Measurements from ENCODE around the gene SLC9A8.
"Not testable (repeated sequence)": the region's sequence is repeated elsewhere in the genome, so short reads cannot be mapped to it uniquely, and the experiment has no call there.

Gene SLC9A8

DNA sequence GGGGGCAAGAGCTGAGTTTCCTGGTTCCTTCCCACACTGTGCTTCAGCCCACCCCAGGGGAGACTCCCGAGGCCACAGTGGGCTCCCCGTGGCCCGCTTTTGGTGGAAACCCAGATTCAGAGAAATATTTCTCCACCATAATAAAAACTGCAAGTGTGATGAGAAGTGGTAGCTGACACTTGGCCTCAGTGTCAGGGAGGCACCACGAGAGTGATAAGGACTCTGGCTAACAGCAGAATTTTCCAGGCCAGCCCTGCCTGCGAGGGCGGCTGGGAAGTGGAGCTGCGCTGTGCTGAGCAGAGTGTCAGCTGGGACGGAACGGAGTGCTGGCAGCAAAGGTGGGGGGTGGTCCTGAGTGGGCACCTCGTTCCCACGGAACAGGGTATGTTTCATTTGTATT, 80.2 kb downstream of the SLC9A8 start:
- Mint-ChIP-seq H3K36me3 (ENCODE audit: low read depth) (peaks cover 10% of the 10 kb centered on the region), H3K27ac (peak overlapping the region; percentile 99), H3K4me3 (peak overlapping the region; percentile 73)

DNA sequence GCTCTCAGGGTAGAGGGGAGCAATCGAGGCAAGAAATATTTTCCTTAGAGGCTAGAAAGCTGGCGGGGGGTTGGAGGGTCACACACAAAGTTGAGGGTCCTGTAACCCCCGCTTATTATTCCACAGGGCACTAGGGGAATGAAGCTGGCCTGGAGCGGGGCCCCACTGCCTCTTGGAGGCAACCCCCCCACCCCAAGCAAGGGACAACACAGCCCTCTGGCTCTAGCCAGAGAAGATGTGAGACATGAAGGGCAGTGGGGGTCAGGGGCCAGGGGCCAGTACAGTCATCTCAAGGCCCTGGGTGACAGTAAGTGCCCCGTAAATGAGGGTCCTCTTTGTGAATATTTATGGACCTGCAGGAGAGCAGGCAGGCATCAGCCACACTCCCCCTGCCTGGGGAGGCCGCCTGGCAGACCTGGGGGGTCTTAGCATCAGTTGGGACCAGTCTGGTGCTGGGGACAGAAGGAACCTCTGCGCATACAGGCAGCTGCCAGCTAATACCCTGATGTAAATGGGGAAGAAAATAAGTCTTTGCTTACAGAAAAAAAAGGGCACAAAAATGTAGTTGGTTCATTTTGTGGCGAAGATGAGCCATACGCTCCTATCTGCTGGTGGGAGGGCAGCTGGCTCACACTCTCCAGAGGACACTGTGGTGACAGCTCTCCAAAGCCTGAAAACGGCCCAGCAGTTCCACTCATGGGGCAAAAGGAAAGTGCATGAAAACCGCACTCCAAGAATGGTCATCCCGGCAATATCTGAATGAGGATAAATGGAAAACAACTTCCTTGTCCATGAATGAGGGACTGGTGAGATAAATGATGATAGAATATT, 80.8 kb downstream of the SLC9A8 start:
- H3K36me3 Mint-ChIP-seq (ENCODE audit: low read depth) = peaks cover 7% of the 10 kb centered on the region
- peaks cover 39% of the 10 kb centered on the region for H3K4me1 Mint-ChIP-seq (ENCODE audit: low read depth)
- peak overlapping the region; percentile 73 for H3K4me3 Mint-ChIP-seq

More for the DNA sequence above, 80.2 kb downstream of the SLC9A8 start:
- Mint-ChIP-seq H3K4me1 (ENCODE audit: low read depth) (peaks cover 41% of the 10 kb centered on the region), H3K9me3 (no peaks in the 10 kb centered on the region), H3K27me3 (no peaks in the 10 kb centered on the region)

DNA sequence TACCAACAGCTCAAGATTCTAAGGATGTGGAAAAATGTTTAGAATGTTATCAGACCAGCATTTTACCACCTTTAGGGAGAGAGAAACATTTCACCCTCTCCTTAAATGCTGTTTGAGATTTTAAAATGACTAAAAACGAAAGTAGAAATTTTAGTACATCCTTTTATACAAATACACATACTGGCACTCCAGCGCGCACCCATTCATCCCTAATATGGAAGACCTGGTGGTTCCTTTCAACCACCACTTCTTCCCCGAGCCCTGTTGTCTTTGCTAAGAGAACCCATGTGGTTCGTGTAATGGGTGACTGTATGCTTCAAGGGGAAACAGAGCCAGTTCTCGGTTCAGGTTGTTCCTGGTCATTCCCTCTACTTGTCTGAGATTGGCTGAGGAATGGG, 81.4 kb downstream of the SLC9A8 start:
- no peaks in the 10 kb centered on the region for H3K9me3 Mint-ChIP-seq
- peaks cover 35% of the 10 kb centered on the region for H3K4me1 Mint-ChIP-seq (ENCODE audit: low read depth)
- H3K4me3 Mint-ChIP-seq = peak overlapping the region; percentile 73
- no peaks in the 10 kb centered on the region for H3K27me3 Mint-ChIP-seq
- H3K27ac Mint-ChIP-seq = peak overlapping the region; percentile 99
- H3K36me3 Mint-ChIP-seq (ENCODE audit: low read depth) = peaks cover 4% of the 10 kb centered on the region

More for the DNA sequence above, 80.8 kb downstream of the SLC9A8 start:
- Mint-ChIP-seq H3K27ac (peak overlapping the region; percentile 99), H3K27me3 (no peaks in the 10 kb centered on the region), H3K9me3 (no peaks in the 10 kb centered on the region)

DNA sequence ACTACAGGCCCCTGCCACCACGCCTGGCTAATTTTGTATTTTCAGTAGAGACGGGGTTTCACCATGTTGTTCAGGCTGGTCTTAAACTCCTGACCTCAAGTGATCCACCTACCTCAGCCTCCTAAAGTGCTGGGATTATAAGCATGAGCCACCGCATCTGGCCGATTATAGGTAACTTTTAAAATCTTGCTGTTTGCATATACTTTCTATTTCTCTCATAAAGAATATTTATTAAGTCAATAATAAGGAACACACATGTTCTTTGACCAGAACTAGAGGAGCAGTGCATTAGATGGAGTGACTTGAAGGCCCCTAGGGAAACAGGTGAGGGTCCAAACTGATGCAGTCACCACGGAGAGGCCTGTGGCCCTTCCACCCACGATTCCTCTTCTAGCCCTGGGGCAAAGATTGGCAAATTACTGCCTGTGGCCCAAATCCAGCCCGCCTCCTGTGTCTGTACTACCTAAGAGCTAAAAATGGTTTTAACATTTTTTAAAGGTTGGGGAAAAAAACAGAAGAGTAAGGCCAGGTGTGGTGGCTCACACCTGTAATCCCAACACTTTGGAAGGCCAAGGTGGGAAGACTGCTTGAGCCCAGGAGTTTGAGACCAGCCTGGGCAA, 83.0 kb downstream of the SLC9A8 start:
- H3K36me3 Mint-ChIP-seq (ENCODE audit: low read depth); H3K9me3 Mint-ChIP-seq; H3K27ac Mint-ChIP-seq; H3K4me3 Mint-ChIP-seq; H3K27me3 Mint-ChIP-seq: not testable (repeated sequence)
- H3K4me1 Mint-ChIP-seq (ENCODE audit: low read depth) = peaks cover 35% of the 10 kb centered on the region

DNA sequence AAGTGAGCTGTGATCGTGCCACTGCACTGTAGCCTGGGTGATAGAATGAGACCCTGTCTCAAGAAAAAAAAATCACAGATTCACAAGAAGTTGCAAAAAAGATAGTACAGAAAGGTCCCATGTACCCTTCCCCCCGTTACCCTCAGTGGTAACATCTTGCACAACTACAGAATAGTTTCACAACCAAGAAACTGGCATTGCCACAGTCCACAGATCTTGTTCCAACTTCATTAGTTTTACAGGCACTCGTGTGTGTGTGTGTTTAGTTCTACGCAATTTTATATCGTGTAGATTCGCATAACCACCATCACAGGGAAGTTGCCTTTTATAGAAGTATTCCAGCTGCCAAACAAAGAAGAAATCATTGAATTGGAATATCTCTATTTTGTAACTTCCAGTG, 83.6 kb downstream of the SLC9A8 start:
- Mint-ChIP-seq H3K9me3 (no peaks in the 10 kb centered on the region), H3K27ac (no peak overlapping the region), H3K4me3 (no peak overlapping the region), H3K36me3 (ENCODE audit: low read depth) (no peaks in the 10 kb centered on the region), H3K27me3 (no peaks in the 10 kb centered on the region), H3K4me1 (ENCODE audit: low read depth) (peaks cover 35% of the 10 kb centered on the region)

DNA sequence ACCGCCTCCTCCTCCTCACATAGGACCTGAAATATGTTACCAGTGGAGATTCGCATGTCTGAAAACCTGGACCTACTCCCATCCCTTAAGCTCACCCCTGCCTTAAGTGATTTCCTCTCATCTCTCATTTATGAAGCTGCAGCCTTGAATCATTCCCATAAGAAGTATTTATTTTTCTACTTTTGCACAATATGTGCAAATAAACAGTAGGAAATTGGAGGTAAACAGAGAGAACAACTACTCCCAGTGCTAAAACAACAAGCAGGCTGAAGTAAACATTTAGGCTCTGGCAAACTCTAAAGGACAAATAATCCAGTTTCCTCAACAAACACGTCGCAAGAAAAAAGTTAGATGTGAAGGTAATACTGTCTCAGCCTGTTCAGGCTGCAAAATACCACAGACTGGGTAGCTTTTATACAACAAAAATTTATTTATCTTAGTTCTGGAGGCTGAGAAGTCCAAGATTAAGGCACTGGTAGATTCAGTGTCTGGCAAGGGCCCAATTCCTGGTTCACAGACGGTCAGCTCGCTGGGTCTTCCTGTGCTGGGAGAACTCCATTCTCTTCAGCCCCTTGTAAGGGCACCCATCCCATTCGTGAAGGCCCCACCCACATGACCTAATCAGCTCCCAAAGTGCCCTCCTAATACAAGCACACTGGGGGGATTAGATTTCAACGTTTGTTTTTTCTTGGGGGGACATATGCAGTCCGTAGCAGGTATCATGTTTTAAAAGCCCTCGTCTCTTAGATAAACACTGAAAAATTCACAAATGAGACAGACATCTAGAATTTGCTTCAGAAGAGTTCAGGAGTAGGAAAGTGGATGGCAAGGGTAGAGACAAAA, 87.1 kb downstream of the SLC9A8 start:
- peaks cover 18% of the 10 kb centered on the region for H3K36me3 Mint-ChIP-seq (ENCODE audit: low read depth)
- no peak overlapping the region for H3K4me3 Mint-ChIP-seq
- H3K27me3 Mint-ChIP-seq = no peaks in the 10 kb centered on the region
- no peaks in the 10 kb centered on the region for H3K9me3 Mint-ChIP-seq
- H3K27ac Mint-ChIP-seq = no peak overlapping the region
- H3K4me1 Mint-ChIP-seq (ENCODE audit: low read depth) = peaks cover 4% of the 10 kb centered on the region

DNA sequence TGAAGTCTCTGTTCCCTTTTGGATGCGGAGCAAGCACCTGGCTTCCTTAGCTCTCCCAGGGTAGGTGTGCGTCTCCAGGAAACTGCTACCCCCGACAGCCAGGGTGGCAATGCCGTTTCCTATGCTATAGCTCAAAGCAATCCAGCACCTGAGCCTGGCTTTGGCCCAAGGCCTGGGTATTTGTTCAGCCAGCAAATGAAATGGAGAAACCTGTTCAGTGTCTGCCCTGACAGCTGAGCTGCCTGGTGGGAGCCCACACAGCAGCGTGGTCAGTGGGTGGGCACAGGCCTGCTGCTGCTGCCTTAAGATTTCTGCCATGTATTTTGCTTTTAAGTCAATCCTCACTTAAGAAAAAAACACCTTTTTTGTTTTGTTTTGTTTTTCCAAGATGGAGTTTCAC, 89.0 kb downstream of the SLC9A8 start:
- H3K4me1 Mint-ChIP-seq (ENCODE audit: low read depth) = no peaks in the 10 kb centered on the region
- peaks cover 33% of the 10 kb centered on the region for H3K36me3 Mint-ChIP-seq (ENCODE audit: low read depth)
- H3K27me3 Mint-ChIP-seq = no peaks in the 10 kb centered on the region
- H3K4me3 Mint-ChIP-seq = no peak overlapping the region
- no peak overlapping the region for H3K27ac Mint-ChIP-seq
- no peaks in the 10 kb centered on the region for H3K9me3 Mint-ChIP-seq

DNA sequence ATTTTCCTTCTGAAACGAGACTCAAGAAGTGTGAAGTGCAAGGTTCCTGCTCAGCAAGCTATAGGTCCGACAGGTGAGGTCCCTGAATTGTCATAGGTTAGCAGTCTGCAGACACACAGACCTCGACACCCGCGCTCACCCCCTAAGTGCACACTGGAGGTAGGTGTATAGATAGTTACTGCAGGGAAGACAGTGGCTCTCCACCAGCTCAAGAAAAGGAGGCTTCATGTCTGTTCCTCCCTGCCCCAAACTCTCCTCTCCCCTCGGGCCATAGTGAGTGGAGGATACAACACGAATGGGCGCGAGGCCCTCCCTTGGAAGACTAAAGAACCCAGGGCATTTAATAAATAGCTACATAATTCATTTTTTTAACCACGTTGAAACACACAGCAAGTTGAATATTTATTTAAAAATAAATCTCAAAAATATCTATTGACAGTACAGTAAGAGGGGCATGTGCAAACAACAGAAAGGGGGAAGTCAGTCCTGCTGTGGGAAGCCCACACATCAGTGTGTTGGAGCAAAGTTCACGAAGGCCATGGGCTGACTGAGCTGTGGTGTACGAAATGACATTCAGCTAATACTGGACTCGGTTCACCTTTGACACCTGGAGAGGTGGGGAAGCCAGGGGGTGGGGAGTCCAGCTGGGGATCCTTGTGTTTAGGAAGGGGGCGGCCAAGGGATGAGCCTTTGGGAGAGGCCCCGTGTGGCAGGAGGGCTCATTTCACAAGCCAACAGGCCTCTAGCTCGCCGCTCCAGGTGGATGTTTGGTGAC, 92.0 kb downstream of the SLC9A8 start:
- Mint-ChIP-seq H3K4me3 (no peak overlapping the region), H3K9me3 (no peaks in the 10 kb centered on the region), H3K27me3 (no peaks in the 10 kb centered on the region), H3K36me3 (ENCODE audit: low read depth) (peaks cover 49% of the 10 kb centered on the region), H3K4me1 (ENCODE audit: low read depth) (no peaks in the 10 kb centered on the region), H3K27ac (no peak overlapping the region)

GRCh38 chr20:49905415-49906091, 92.9 kb downstream of the SLC9A8 start:
- Mint-ChIP-seq H3K4me3 (no peak overlapping the region), H3K36me3 (ENCODE audit: low read depth) (peaks cover 51% of the 10 kb centered on the region), H3K27ac (no peak overlapping the region), H3K4me1 (ENCODE audit: low read depth) (no peaks in the 10 kb centered on the region), H3K27me3 (no peaks in the 10 kb centered on the region), H3K9me3 (no peaks in the 10 kb centered on the region)

DNA sequence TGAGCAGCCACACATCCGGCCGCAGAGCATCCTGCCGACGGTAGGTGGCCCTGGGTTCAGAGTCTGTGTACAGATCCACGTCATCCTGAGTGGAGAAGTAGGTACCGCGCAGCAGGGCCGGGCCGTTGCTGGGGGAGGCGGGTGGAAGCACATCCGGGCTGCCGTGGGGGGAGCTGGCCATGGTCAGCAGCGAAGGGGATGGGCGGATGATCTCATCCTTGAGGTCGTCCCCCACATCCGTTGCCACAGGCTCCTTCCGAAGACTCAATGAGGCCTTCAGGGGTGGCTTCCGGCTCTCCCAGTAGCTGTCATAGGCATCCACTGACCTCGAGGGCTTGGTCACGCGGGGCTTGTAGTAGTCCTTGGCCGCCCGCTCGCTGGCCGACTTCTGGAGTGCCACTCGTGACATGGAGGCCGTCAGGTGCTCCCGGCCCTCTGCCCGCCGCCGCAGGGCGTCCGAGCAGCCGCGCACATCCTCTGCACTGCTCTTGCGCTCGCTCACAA, 93.5 kb downstream of the SLC9A8 start:
- H3K27ac Mint-ChIP-seq = no peak overlapping the region
- no peaks in the 10 kb centered on the region for H3K4me1 Mint-ChIP-seq (ENCODE audit: low read depth)
- no peaks in the 10 kb centered on the region for H3K9me3 Mint-ChIP-seq
- no peak overlapping the region for H3K4me3 Mint-ChIP-seq
- H3K36me3 Mint-ChIP-seq (ENCODE audit: low read depth) = peaks cover 51% of the 10 kb centered on the region
- no peaks in the 10 kb centered on the region for H3K27me3 Mint-ChIP-seq

DNA sequence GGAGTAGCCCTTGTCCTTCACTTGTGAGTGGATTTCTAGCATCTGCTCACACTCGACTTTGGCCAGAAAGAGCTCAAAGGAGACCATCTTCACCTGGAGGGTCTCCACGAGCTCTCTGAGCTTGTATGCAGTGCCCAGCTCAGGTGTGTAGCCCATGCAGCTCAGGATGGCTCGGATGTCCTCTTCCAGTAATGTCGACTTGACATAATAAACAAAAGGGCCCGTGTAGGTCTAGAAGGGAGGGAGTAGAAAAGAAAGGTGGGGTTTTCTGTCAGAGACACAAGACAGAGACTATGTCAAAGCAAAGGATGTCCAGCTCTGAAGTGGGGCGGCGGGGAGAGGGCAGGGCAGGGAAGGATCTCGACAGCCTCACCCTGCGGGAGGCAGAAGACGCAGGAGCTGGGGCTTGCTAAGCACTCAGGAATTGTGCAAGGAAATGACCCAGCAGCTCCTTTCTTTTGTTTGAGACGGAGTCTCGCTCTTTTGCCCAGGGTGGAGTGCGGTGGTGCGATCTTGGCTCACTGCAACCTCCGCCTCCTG, 94.1 kb downstream of the SLC9A8 start:
- Mint-ChIP-seq H3K4me1 (ENCODE audit: low read depth) (no peaks in the 10 kb centered on the region), H3K9me3 (no peaks in the 10 kb centered on the region), H3K27ac (no peak overlapping the region), H3K27me3 (no peaks in the 10 kb centered on the region), H3K4me3 (no peak overlapping the region), H3K36me3 (ENCODE audit: low read depth) (peaks cover 51% of the 10 kb centered on the region)

DNA sequence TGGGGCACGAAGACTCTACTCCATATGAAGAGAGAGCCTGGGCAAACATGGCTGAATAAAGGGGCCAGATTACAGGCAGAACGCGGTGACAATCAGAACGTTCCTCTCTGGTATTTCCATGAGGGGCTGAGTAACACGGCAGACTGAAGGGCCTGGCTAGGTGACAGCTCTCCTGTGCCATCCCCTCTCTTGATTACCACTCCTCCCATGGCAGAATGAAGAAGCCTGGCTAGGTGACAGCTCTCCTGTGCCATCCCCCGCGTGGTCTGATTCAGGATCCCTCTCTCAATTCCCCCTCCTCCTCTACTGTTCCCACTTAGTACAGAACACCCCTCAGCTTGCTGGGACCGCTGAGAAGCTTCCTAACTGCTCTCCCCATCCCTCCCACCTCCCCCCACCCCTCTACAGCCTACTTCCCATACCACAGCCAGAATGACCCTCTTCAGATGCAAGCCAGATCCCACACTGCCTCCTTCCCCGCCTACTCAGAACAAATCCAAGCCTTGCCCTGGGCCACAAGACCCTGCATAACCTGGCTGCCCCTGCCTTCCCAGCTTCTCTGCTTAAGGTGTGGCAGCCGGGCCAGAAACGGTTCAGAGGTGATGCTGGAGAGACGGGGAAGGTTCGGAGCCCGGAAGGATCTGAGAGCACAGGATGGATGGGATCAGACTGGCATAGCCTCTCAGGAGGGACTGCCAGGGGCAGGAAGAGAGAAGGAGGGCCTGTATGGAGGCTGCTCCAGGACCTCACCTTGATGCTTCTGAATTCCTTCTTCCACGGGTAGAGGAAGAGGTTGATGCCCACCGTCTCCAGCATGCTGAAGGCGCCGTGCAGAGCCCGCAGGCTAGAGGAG, 95.0 kb downstream of the SLC9A8 start:
- Mint-ChIP-seq H3K4me3 (no peak overlapping the region), H3K9me3 (no peaks in the 10 kb centered on the region), H3K36me3 (ENCODE audit: low read depth) (peaks cover 50% of the 10 kb centered on the region), H3K4me1 (ENCODE audit: low read depth) (peaks cover 3% of the 10 kb centered on the region), H3K27ac (no peak overlapping the region), H3K27me3 (no peaks in the 10 kb centered on the region)

DNA sequence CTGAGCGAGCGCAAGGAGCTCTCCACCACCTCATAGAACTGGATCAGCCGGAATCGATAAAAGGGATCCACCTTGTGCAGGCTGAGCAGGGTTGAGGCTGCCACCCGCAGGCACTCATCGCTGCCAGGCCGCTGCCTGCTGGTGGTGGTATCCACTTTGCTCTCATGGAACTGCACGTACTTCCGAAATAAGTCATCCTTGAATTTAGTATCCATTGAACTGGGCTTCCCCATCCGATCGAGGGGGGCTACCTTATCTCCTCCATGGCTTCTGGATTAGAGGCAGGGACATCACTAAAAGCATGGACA, 95.6 kb downstream of the SLC9A8 start:
- Mint-ChIP-seq H3K4me1 (ENCODE audit: low read depth) (peaks cover 9% of the 10 kb centered on the region), H3K36me3 (ENCODE audit: low read depth) (peaks cover 49% of the 10 kb centered on the region), H3K4me3 (no peak overlapping the region), H3K9me3 (no peaks in the 10 kb centered on the region), H3K27ac (no peak overlapping the region), H3K27me3 (no peaks in the 10 kb centered on the region)
